ENCODE measurements around the gene BAHD1.
A peak's percentile ranks its signal among the peaks of the same experiment; 100 is the strongest.

BAHD1 gene

DNA sequence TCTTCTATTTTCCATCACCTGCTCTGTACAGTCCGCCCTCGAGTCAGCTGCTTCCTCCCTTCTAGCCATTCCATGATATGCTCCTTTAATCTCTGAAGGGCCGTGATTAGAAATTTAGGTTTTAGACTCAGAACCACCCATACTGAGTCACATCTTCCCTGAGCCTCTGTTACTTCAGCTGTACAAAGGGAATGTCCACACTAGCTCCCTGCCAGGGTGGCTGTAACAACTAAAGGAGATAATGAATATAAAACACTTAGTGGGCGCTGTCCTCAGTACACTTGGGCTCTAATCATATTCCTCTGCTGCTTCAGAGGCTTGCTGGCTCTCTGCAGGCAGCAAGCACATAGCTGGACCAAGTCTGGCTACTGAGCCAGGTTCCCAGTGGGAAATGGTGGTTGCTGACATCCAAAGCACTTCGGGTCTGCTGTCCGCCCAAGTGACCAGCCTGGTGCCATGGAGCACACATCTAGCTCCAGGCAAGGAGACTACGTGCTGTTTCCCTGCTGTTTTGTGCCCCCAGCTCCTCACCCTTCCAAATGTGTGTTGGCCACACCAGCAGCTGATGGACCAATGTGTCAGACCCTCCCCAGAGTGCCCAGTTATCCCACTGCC, 29.1 kb downstream of the BAHD1 start:
- no peak for DNase-seq

DNA sequence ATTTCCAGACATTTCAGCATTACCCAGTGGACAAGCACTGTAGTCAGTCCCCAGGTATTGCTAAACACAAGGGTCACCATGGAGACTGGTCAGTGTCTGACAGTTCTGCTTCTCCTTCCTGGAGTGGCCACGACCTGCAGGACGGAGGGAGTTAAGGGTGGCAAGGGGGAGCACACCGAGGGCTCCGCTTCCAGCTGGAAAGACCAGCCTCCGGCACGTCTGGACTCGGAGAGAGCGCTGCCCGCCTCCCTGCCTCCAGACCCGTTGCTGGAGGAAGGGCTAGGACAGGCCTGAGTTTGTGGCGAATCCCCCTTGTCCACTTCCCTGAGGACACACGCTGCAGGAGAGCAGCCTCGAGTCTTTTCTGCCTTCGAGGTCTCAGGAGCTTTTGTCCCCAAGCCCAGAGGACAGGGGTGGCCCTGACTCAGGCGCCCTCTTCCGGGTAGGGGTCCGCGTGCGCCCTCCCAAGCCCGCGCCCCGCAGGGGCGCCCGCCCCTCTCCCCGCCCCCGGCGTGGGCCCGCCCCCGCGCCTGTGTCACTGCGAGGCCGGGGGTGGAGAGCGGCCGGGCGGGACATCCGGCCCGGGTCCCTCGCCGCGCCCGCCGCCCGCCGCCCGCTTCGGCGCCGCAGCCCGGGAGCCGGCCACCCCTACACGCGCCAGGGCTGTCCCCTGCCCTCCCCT, 29.8 kb downstream of the BAHD1 start, which contains the start of gene CHST14:
Gene CHST14, plus strand, starts transcription at position 562 of the 682 bp plus-strand sequence. CDS start 230 bp downstream, outside the sequence.
- DNase-seq: peak in 2 of 4 experiments; percentile 41 to 59

DNA sequence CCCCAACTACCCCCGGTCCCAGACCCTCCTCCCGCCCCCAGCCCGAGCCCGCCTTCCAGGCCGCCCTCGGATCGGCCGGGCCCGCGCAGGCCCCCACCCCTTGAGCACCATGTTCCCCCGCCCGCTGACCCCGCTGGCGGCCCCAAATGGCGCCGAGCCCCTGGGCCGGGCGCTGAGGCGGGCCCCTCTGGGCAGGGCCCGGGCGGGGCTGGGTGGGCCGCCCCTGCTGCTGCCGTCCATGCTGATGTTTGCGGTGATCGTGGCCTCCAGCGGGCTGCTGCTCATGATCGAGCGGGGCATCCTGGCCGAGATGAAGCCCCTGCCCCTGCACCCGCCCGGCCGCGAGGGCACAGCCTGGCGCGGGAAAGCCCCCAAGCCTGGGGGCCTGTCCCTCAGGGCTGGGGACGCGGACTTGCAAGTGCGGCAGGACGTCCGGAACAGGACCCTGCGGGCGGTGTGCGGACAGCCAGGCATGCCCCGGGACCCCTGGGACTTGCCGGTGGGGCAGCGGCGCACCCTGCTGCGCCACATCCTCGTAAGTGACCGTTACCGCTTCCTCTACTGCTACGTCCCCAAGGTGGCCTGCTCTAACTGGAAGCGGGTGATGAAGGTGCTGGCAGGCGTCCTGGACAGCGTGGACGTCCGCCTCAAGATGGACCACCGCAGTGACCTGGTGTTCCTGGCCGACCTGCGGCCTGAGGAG, 30.5 kb downstream of the BAHD1 start:
- DNase-seq: peak in 2 of 4 experiments; percentile 15 to 41

DNA sequence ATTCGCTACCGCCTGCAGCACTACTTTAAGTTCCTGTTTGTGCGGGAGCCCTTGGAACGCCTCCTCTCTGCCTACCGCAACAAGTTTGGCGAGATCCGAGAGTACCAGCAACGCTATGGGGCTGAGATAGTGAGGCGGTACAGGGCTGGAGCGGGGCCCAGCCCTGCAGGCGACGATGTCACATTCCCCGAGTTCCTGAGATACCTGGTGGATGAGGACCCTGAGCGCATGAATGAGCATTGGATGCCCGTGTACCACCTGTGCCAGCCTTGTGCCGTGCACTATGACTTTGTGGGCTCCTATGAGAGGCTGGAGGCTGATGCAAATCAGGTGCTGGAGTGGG, 31.0 kb downstream of the BAHD1 start:
- no peak for DNase-seq

DNA sequence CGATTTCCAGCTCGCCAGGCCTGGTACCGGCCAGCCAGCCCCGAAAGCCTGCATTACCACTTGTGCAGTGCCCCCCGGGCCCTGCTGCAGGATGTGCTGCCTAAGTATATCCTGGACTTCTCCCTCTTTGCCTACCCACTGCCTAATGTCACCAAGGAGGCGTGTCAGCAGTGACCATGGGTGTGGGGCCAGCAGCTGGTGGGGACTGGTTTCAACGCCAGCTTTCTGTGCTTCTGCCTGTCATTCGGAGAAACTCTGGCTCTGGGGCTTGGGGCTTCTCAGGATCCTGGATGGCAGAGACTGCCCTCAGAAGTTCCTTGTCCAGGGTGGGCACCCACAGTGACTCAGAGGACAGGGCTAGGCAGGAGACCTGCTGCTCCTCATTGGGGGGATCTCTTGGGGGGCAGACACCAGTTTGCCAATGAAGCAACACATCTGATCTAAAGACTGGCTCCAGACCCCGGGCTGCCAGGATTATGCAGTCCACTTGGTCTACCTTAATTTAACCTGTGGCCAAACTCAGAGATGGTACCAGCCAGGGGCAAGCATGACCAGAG, 31.5 kb downstream of the BAHD1 start:
- DNase-seq: no peak

DNA sequence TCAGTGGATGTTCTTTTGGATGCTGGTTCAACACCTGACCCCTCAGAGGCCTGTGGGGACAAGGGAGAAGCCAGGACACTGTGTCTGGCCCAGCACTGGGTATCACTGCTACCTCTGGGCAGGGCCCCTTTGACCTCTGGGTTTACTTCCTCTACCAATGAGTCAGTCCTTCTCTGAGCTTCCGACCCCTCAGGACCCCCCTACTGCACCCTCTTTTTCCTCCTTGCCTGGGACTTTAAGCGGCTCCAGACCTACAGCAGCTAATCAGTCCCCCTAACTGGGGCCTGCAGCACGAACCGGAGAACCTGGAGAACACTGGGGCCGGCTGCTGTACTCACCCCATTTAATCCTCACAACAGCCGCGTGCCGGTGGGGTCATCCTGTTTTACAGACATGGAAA, 33.8 kb downstream of the BAHD1 start:
- DNase-seq: no peak

DNA sequence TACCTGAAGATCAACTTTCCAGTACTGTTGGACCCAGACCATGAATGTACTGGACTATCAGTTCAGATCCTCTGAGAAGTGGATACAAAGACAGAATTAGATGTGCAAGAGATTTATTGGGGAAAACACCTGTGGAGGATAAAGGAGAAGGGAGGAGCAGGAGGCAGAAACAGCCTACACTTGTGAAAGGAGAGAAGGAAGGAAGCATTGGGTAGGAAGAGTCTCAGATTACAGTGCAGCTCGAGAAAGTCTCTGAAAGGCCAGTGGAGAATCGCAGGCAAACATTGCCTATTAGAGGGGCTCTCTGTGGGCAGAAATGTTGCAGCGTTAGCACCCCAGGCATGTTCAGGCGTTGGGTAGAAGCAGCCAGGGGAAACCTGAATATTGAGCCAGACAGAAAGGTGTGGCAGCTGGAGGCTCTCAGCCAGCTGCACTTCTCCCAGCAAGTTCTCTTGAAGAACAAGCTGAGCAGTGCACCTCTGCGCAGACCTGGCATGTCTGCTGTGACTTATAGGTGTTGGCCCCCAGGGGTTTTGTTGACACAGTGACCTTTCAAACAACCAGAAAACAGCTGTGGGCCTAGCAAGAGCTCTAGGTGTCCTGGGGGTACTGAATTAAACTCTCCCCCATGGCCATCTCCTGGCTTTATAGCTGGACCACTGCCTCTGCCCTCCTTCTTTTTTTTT, 37.0 kb downstream of the BAHD1 start:
- DNase-seq: no peak

DNA sequence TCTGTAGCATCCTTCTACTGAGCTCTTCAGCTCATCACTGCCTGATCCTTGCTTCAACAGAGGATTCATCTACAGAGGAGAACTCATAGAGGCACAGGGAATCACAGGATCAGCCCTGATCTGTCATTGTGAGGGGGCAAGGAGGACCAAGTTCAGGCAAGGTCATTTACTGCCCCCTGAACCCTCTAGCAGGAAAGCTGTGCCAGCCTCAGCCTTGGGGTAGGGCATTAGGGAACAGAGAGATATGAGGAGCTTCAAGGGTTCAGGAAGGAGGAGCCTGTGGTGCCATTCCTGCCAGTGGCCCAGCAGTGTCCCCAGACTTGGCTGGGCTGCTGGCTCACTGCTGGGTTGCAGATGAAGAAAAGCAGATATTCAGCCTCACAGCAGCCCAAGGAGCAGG, 38.3 kb downstream of the BAHD1 start:
- no peak for DNase-seq

DNA sequence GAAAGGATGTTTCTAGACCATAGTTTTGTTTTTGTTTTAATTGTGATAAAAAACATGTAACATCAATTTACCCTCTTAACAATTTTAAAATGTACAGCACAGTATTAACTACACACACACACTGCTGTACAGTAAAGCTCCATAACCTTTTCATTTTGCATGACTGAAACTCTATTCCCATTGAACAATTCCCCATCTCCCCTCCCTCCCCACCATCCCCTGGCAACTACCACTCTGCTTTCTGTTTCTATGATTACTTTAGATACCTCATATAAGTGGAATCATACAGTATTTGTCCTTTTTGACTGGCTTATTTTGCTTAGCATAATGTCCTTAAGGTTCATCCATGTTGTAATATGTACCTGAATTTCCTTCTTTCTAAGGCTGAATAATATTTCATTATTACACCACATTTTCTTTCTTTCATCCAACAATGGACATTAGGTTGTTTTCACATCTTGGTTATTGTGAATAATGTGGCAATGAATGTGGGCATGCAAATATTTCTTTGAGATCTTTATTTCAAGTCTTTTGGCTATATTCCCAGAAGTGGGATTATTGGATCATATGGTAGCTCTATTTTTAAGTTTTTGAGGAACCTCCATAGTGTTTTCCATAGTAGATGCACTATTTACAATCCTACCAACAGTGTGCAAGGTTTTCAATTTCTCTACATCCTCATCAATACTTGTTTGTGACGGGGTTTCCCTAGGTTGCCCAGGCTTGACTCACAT, 40.8 kb downstream of the BAHD1 start:
- no peak for DNase-seq

DNA sequence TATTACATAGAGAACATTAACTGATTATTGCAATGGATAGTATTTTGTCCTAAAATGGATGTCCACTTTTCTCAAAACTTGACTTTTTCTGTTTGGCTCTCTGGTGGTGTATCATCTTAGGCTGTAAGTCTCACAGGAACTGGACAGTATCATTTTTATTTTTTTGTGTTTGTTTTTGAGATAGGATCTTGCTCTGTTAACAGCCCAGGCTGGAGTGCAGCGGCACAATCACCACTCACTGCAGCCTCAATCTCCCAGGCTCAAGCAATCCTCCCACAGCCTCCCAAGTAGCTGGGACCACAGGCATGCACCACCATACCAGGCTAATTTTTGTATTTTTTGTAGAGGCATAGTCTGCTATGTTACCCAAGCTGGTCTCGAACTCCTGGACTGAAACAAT, 43.2 kb downstream of the BAHD1 start:
- no peak for DNase-seq

DNA sequence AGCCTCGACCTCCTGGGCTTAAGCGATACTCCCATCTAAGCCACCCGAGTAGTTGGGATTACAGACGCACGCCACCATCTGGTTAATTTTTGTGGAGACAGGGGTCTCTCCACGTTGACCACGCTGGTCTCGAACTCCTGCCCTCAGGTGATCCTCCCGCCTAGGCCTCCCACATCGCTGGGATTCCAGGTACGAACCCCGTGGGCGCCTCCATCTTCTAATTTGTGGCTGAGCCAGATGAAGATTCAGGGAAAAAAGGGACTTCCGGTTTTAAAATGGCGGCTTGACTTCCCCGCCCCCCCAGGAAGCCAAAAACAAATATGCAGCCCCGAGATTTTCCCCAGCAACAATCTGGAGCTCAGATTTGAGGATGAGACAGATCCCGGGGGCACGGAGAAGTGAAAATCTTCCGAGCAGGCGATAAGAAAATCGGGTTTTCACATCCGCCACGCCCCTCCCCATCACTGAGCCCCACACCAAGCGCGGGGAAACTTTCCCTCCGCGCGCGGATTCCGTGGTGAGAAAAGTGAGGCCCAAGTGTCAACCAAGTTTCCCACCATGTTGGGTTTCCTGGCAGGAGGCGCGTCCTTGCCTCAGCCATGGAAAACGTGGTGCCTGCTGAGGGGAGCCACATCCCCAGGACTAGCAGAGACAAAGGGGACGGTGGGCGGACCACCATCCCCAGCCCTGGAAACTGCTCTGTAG, 45.5 kb downstream of the BAHD1 start:
- no peak for DNase-seq

DNA sequence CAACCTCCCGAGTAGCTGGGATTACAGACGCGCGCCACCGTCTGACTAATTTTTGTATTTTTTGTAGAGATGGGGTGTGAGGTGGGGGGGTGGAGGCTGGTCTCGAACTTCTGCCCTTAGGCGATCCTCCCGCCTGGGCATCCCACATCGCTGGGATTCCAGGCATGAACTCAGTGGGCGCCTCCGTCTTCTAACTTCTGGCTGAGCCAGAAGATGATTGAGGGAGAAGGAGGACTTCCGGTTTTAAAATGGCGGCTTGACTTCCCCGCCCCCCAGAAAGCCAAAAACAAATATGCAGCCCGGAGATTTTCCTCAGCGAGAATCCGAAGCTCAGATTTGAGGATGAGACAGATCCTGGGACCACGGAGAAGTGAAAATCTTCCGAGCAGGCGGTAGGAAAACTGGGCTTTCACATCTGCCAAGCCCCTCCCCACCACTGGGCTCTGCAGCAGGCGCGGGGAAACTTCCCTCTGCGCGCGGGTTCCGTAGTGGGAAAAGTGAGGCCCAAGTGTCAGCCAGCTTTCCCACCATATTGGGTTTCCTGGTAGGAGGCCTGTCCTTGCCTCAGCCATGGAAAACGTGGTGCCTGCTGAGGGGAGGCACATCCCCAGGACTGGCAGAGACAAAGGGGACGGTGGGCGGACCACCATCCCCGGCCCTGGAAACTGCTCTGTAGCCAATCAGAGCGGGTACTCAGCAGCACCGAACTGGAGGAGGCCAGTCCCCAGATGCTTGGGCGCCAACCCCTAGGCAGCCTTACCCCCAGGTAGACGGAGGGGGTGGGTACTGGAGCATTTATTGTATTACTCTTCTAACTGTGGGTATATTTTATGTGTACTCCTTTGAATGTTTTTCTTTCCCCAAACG, 47.3 kb downstream of the BAHD1 start:
- no peak for DNase-seq

DNA sequence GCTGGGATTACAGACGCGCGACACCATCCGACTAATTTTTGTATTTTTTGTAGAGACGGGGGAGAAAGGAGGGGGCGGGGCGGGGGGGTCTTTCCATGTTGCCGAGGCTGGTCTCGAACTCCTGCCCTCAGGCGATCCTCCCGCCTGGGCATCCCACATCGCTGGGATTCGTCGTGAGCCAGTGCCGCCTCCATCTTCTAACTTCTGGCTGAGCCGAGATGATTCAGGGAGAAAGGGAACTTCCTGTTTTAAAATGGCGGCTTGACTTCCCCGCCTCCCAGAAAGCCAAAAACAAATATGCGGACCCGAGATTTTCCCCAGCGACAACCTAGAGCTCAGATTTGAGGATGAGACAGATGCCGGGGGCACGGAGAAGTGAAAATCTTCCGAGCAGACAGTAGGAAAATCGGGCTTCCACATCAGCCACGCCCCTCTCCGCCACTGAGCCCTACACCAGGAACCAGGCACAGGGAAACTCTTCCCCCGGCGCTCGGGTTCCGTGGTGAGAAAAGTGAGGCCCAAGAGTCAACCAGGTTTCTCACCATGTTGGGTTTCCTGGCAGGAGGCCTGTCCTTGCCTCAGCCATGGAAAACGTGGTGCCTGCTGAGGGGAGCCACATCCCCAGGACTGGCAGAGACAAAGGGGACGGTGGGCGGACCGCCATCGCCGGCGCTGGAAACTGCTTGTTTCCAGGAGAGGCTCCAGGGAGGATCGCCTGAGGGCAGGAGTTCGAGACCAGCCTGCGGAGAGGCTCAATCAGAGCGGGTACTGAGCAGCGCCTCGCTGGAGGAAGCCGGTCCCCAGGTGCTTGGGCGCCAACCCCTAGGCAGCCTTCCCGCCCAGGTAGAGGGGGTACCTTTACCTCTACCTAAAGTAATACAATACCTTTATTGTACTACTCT, 48.8 kb downstream of the BAHD1 start:
- no peak for DNase-seq

DNA sequence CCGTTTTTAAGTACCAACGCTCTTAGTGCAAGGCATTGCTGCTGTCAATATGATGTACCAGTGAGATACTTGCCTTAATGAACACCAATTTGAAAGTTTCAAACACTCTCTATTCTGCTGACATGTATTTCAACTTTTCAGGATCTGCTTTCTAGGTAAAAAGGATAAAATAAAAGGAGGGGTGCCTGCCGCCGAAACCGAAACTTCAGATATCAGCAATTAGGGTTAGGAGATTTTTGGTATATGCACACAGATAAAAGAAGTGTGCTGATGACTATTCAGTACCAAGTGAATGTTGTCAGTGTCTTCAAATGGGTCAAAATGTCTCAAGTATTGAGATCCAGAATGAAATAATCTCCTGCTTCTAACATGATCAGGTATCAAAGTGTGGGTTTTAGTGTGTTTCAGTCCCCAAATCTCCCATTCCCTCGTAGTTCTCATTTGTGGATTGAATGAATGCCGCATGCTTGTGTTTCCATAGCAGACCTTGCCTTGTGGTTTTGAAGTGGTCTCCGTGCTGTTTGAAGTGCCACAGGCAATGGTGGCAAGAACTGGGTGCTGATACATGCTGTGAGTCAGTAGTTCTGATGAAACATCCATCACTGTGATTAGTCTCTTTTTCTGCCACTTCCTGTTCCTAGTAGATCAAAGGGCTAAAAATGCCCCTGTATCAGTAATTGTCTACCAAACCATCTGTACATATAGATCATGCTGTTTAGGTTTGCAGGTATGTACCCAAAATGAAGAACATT, 52.5 kb downstream of the BAHD1 start:
- DNase-seq: no peak

DNA sequence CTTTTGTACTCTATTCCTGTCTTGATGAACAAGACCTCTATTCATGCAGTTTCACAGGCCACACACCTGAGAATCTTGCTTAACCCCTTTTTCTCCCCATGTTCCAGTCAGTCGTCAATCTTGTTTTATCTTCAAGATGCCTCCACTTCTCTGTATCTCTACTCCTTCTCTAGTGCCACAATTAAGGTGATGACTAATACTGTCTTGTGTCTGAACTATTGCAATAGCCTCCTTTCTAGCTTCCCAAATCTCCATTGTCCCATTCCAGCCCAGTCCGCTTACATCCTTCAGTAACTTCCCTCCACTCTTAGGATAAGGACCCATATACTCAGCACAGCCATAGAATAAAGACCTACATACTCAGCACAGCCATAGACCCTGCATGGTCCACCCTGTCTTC, 54.8 kb downstream of the BAHD1 start:
- DNase-seq: no peak

DNA sequence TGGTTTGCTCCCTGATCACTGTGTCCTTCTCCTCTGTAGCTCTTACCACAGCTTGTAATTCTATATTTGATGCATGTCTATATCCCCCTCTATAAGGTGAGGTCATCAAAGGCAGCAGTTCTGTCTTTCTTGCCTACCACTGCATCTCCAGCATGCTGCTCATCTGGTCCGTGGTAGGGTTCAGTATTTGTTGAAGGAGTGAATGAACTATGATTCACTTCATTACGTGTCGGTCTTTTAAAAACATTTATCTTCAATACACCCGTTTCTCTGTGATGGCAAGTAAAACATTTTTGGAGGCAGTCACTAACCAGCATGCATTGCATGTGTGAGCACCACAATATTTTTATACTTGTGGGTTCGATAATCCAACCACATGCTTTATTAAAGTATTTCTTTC, 57.7 kb downstream of the BAHD1 start:
- no peak for DNase-seq

DNA sequence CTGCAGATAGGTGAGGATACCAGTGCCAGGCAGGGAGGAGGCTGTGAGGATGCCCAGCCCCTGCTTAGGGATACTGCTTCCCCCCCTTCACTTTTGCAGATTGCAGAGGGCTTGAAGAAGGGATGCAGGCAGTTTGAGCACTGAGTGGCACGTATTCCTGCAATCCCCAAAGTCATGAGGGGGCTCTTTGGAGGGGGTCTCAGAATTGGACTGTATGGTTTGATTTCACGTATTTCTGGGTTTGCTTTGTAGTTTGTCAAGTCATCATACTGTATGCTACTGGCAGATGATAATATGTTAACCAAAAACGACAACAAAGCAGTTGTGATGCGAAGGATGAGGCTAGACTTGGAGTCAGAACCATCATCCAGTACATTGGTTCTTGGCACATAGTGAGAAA, 58.1 kb downstream of the BAHD1 start:
- DNase-seq: no peak

DNA sequence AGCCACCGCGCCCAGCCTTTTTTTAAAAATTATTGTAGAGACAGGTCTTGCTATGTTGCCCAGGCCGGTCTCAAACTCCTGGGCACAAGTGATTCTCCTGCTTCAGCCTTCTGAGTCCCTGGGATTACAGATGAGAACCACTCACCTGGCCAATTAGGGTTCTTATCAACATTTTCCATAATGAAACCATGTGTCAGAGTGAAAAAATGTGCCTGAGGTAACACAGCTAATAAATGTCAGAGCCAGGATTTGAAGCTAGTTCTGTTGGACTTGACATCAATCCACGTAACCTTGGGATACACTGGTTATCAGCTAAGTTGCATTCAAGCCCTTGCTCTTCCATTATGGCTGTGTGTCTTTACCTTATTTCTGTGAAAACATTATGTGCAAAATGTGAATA, 59.2 kb downstream of the BAHD1 start:
- no peak for DNase-seq

Measured in activated naive CD4-positive, alpha-beta T cell (primary cell).